Glomerular visceral epithelial cell (primary cell): ENCODE measurements around the gene SERPINE2.

Experiments used
- DNase-seq: peaks from one replicate; pipeline ENCODE4 v3.0.0-alpha.2; 2016; ENCODE audit errors: extremely low spot score

The SERPINE2 gene

GRCh38 chr2:224042191-224042696, 3.2 kb upstream of the SERPINE2 start:
- DNase-seq: no peak

GRCh38 chr2:224041554-224041953, 2.5 kb upstream of the SERPINE2 start:
- no peak for DNase-seq

- DNase-seq: no peak
Measured at GRCh38 chr2:224040753-224041152, 1.7 kb upstream of the SERPINE2 start.

- no peak for DNase-seq
Measured at GRCh38 chr2:224039770-224040440, 819 bp upstream of the SERPINE2 start.

GRCh38 chr2:224038830-224039079, 331 bp downstream of the SERPINE2 start:
- no peak for DNase-seq

- DNase-seq: peak; percentile 61
Measured at GRCh38 chr2:224038049-224038829, 847 bp downstream of the SERPINE2 start.

- DNase-seq: no peak
Measured at GRCh38 chr2:224036731-224037361, 2.2 kb downstream of the SERPINE2 start.

GRCh38 chr2:224034017-224034416, 5.1 kb downstream of the SERPINE2 start:
- DNase-seq: no peak

- DNase-seq: no peak
Measured at GRCh38 chr2:224033601-224034000, 5.5 kb downstream of the SERPINE2 start.

- DNase-seq: no peak
Measured at GRCh38 chr2:224032283-224032682, 6.8 kb downstream of the SERPINE2 start.

GRCh38 chr2:224031358-224031970, 7.6 kb downstream of the SERPINE2 start:
- DNase-seq: no peak

- DNase-seq: no peak
Measured at GRCh38 chr2:224030786-224031185, 8.3 kb downstream of the SERPINE2 start.

GRCh38 chr2:224029876-224030275, 9.2 kb downstream of the SERPINE2 start:
- no peak for DNase-seq

- DNase-seq: no peak
Measured at GRCh38 chr2:224027931-224028330, 11.2 kb downstream of the SERPINE2 start.

- no peak for DNase-seq
Measured at GRCh38 chr2:224027070-224027469, 12.0 kb downstream of the SERPINE2 start.

- no peak for DNase-seq
Measured at GRCh38 chr2:224025874-224026273, 13.2 kb downstream of the SERPINE2 start.

- DNase-seq: no peak
Measured at GRCh38 chr2:224024270-224024669, 14.8 kb downstream of the SERPINE2 start.

GRCh38 chr2:224023188-224023587, 15.9 kb downstream of the SERPINE2 start:
- peak; percentile 21 for DNase-seq

GRCh38 chr2:224022486-224022885, 16.6 kb downstream of the SERPINE2 start:
- no peak for DNase-seq

GRCh38 chr2:224020523-224020922, 18.6 kb downstream of the SERPINE2 start:
- DNase-seq: no peak

- DNase-seq: peak; percentile 52
Measured at GRCh38 chr2:224017957-224018356, 21.1 kb downstream of the SERPINE2 start.

GRCh38 chr2:224016963-224017362, 22.1 kb downstream of the SERPINE2 start:
- no peak for DNase-seq
